GM23338 (cell line): ENCODE data around the gene ZNF230. TPM values are rescaled to one million over a fixed set of nuclear protein-coding genes. Genes with fewer than 3 reads are reported as not detected.

Experiments
- ATAC-seq: fragments of 200-7000 bp; cut with Tn5 transposase; 3 replicates; pipeline ENCODE4 v1.9.1; 2020
- DNase-seq: peaks from one replicate; pipeline ENCODE4 v3.0.0-alpha.2; 2015; ENCODE audit warnings: low spot score
- H2AFZ ChIP-seq: fragments of 200-600 bp; sonication (generic); 2 replicates; pipeline ENCODE4 v1.8.0; 2016; ENCODE audit warnings: antibody characterized with exemption, mild to moderate bottlenecking, moderate library complexity
- H3F3A ChIP-seq: fragments of 200-600 bp; sonication (generic); replicated peaks from 2 replicates; pipeline ENCODE4 v1.8.0; 2017; ENCODE audit warnings: antibody characterized with exemption, mixed run types, low read depth
- H3K27ac ChIP-seq: fragments of 200-600 bp; sonication (generic); 2 replicates; pipeline ENCODE4 v1.6.1; 2016; ENCODE audit warnings: low read depth
- H3K27me3 ChIP-seq: fragments of 200-600 bp; sonication (generic); 2 replicates; pipeline ENCODE4 v1.8.0; 2016; ENCODE audit warnings: mild to moderate bottlenecking, mixed run types, moderate library complexity; ENCODE audit not compliant: insufficient read depth
- H3K36me3 ChIP-seq: fragments of 200-600 bp; sonication (generic); 2 replicates; pipeline ENCODE4 v1.8.0; 2016; ENCODE audit warnings: mild to moderate bottlenecking; ENCODE audit not compliant: insufficient read depth
- H3K4me1 ChIP-seq: fragments of 200-600 bp; sonication (generic); 2 replicates; pipeline ENCODE4 v1.8.0; 2016; ENCODE audit warnings: mild to moderate bottlenecking, moderate library complexity; ENCODE audit not compliant: insufficient read depth
- H3K4me2 ChIP-seq: fragments of 200-600 bp; sonication (generic); 2 replicates; pipeline ENCODE4 v1.7.1; 2017; ENCODE audit warnings: mixed run types
- H3K4me3 ChIP-seq: fragments of 200-600 bp; sonication (generic); 2 replicates; pipeline ENCODE4 v1.6.1; 2016; ENCODE audit warnings: mixed run types
- H3K79me2 ChIP-seq: fragments of 200-600 bp; sonication (generic); replicated peaks from 2 replicates; pipeline ENCODE4 v1.8.0; 2017; ENCODE audit warnings: mild to moderate bottlenecking; ENCODE audit not compliant: insufficient read depth
- H3K9me2 ChIP-seq: fragments of 200-600 bp; sonication (generic); 2 replicates; pipeline ENCODE4 v1.8.0; 2017; ENCODE audit not compliant: insufficient read depth
- H4K20me1 ChIP-seq: fragments of 200-600 bp; sonication (generic); replicated peaks from 2 replicates; pipeline ENCODE4 v1.8.0; 2017; ENCODE audit warnings: mild to moderate bottlenecking; ENCODE audit not compliant: insufficient read depth
- H3K27ac Mint-ChIP-seq: 2 replicates; pipeline ENCODE4 v1.8.0; 2020; ENCODE audit warnings: inconsistent platforms, mild to moderate bottlenecking, moderate library complexity, mixed read lengths
- H3K27me3 Mint-ChIP-seq: 3 replicates; pipeline ENCODE4 v1.8.0; 2022; ENCODE audit warnings: low read depth, mild to moderate bottlenecking, moderate library complexity, mixed read lengths, inconsistent platforms; ENCODE audit not compliant: insufficient read depth, poor library complexity
- H3K36me3 Mint-ChIP-seq: 3 replicates; pipeline ENCODE4 v1.8.0; 2021; ENCODE audit warnings: low read depth, mild to moderate bottlenecking, inconsistent platforms, moderate library complexity, mixed read lengths
- H3K4me1 Mint-ChIP-seq: 3 replicates; pipeline ENCODE4 v1.8.0; 2020; ENCODE audit warnings: mild to moderate bottlenecking, inconsistent platforms, mixed read lengths
- H3K4me3 Mint-ChIP-seq: 3 replicates; pipeline ENCODE4 v1.8.0; 2021; ENCODE audit warnings: moderate library complexity, mild to moderate bottlenecking, inconsistent platforms, mixed read lengths
- H3K9me3 Mint-ChIP-seq: 3 replicates; pipeline ENCODE4 v1.8.0; 2020; ENCODE audit warnings: moderate library complexity, mild to moderate bottlenecking, inconsistent platforms, mixed read lengths
- CREB1 ChIP-seq: fragments of 250-450 bp; sonication (Bioruptor Pico); IDR thresholded peaks from 2 replicates; pipeline ENCODE4 v1.5.0; 2020; ENCODE audit warnings: low read depth, mild to moderate bottlenecking, moderate library complexity
- EZH2 ChIP-seq: fragments of 200-600 bp; sonication (generic); IDR thresholded peaks from one replicate; pipeline ENCODE4 v1.8.0; 2017; ENCODE audit warnings: antibody characterized with exemption, mild to moderate bottlenecking, low read depth; ENCODE audit not compliant: unreplicated experiment
- EZH2phosphoT487 ChIP-seq: fragments of 200-600 bp; sonication (generic); IDR thresholded peaks from one replicate; pipeline ENCODE4 v1.8.1; 2018; ENCODE audit warnings: antibody characterized with exemption; ENCODE audit not compliant: unreplicated experiment
- JUNB ChIP-seq: IDR thresholded peaks from one replicate; pipeline ENCODE4 v1.6.1; 2016; ENCODE audit warnings: antibody characterized with exemption; ENCODE audit not compliant: unreplicated experiment
- NANOG ChIP-seq: IDR thresholded peaks from 2 replicates; pipeline ENCODE4 v1.6.1; 2016; ENCODE audit warnings: antibody characterized with exemption, borderline replicate concordance
- POLR2AphosphoS5 ChIP-seq: IDR thresholded peaks from 2 replicates; pipeline ENCODE4 v1.6.1; 2016; ENCODE audit warnings: antibody characterized with exemption, low read depth
- STAT1 ChIP-seq: IDR thresholded peaks from one replicate; pipeline ENCODE4 v1.6.1; 2016; ENCODE audit warnings: antibody characterized with exemption; ENCODE audit not compliant: unreplicated experiment
- ZNF114 ChIP-seq: fragments of 250-450 bp; sonication (Bioruptor Pico); IDR thresholded peaks from 2 replicates; pipeline ENCODE4 v1.5.0; 2020; ENCODE audit warnings: mild to moderate bottlenecking, moderate library complexity
- ZNF331 ChIP-seq: fragments of 250-450 bp; sonication (Bioruptor Pico); IDR thresholded peaks from 2 replicates; pipeline ENCODE4 v1.5.0; 2020; ENCODE audit warnings: low read depth, mild to moderate bottlenecking, moderate library complexity
- polyA plus RNA-seq: library from polyadenylated mRNA; unstranded; fragments of >200 nt; fragmentation: Nextera tagmentation; extraction: Ambion mirVana; gene quantifications from 2 replicates; pipeline ENCODE4 v1.2.1, GENCODE V29; 2016
- total RNA-seq: library from RNA; depleted of rRNA; stranded (reverse); fragments of >200 nt; shearing (Covaris generic); gene quantifications from 2 replicates; pipeline ENCODE4 v1.2.3, GENCODE V29; 2014
- TF ChIP-seq, protein P1 (sequence below): IDR thresholded peaks from one replicate; pipeline ENCODE4 v1.6.1; 2018; ENCODE audit warnings: antibody characterized with exemption; ENCODE audit not compliant: unreplicated experiment
- TF ChIP-seq, protein P2 (sequence below): IDR thresholded peaks from 2 replicates; pipeline ENCODE4 v1.6.1; 2016; ENCODE audit warnings: antibody characterized with exemption
- TF ChIP-seq, protein P3 (sequence below): fragments of 250-450 bp; sonication (Bioruptor Pico); IDR thresholded peaks from 2 replicates; pipeline ENCODE4 v1.5.0; 2020; ENCODE audit warnings: mild to moderate bottlenecking, moderate library complexity
- TF ChIP-seq, protein P4 (sequence below), 2 experiments: fragments of 200-600 bp in 1 of 2; sonication (generic) in 1 of 2; conservative IDR thresholded peaks; 2 replicates each; pipeline versions ENCODE4 v1.5.1 to v1.6.1; 2016 to 2017; ENCODE audit warnings: antibody characterized with exemption in 2 of 2, low read depth in 2 of 2, mild to moderate bottlenecking in 2 of 2, moderate library complexity in 1 of 2

Gene ZNF230
- total and polyA plus RNA-seq, 2 experiments from 2014 or later = 1.8 to 2.2 TPM

DNA sequence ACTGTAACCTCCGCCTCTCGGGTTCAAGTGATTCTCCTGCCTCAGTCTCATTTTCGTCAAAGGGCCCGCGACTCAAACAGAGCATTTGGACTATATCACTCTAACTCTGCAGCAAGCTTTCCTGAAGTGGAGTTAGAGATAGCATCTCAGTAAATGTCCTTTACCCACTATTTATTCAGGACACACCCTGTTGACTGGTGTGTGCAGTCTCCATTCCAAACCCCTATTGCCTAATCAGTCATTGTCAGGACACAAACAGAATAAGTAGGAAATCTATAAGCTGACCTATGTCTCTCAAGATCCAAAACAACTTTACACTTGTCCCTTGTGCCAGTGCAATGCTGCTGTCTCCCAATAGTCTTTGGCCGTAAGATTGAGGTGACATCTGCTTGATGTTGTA, 23.9 kb downstream of the ZNF230 start:
- DNase-seq (no peak), ATAC-seq (no peak)
- peaks cover 6% of the 10 kb centered on the region; the same call in 1 of the 2 replicates for H3K79me2 ChIP-seq
- peaks cover 6% of the 10 kb centered on the region for H3K27me3 Mint-ChIP-seq
- TF ChIP-seq, protein P1, sequence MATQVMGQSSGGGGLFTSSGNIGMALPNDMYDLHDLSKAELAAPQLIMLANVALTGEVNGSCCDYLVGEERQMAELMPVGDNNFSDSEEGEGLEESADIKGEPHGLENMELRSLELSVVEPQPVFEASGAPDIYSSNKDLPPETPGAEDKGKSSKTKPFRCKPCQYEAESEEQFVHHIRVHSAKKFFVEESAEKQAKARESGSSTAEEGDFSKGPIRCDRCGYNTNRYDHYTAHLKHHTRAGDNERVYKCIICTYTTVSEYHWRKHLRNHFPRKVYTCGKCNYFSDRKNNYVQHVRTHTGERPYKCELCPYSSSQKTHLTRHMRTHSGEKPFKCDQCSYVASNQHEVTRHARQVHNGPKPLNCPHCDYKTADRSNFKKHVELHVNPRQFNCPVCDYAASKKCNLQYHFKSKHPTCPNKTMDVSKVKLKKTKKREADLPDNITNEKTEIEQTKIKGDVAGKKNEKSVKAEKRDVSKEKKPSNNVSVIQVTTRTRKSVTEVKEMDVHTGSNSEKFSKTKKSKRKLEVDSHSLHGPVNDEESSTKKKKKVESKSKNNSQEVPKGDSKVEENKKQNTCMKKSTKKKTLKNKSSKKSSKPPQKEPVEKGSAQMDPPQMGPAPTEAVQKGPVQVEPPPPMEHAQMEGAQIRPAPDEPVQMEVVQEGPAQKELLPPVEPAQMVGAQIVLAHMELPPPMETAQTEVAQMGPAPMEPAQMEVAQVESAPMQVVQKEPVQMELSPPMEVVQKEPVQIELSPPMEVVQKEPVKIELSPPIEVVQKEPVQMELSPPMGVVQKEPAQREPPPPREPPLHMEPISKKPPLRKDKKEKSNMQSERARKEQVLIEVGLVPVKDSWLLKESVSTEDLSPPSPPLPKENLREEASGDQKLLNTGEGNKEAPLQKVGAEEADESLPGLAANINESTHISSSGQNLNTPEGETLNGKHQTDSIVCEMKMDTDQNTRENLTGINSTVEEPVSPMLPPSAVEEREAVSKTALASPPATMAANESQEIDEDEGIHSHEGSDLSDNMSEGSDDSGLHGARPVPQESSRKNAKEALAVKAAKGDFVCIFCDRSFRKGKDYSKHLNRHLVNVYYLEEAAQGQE = no peak
- TF ChIP-seq EZH2 (no peak), CREB1 (CRISPR knock-in tag) (no peak), ZNF331 (CRISPR knock-in tag) (no peak), POLR2AphosphoS5 (no peak), STAT1 (no peak), ZNF114 (CRISPR knock-in tag) (no peak), EZH2phosphoT487 (no peak), NANOG (no peak), JUNB (no peak)
- TF ChIP-seq, protein P2, sequence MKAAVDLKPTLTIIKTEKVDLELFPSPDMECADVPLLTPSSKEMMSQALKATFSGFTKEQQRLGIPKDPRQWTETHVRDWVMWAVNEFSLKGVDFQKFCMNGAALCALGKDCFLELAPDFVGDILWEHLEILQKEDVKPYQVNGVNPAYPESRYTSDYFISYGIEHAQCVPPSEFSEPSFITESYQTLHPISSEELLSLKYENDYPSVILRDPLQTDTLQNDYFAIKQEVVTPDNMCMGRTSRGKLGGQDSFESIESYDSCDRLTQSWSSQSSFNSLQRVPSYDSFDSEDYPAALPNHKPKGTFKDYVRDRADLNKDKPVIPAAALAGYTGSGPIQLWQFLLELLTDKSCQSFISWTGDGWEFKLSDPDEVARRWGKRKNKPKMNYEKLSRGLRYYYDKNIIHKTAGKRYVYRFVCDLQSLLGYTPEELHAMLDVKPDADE = no peak
- TF ChIP-seq, protein P3, sequence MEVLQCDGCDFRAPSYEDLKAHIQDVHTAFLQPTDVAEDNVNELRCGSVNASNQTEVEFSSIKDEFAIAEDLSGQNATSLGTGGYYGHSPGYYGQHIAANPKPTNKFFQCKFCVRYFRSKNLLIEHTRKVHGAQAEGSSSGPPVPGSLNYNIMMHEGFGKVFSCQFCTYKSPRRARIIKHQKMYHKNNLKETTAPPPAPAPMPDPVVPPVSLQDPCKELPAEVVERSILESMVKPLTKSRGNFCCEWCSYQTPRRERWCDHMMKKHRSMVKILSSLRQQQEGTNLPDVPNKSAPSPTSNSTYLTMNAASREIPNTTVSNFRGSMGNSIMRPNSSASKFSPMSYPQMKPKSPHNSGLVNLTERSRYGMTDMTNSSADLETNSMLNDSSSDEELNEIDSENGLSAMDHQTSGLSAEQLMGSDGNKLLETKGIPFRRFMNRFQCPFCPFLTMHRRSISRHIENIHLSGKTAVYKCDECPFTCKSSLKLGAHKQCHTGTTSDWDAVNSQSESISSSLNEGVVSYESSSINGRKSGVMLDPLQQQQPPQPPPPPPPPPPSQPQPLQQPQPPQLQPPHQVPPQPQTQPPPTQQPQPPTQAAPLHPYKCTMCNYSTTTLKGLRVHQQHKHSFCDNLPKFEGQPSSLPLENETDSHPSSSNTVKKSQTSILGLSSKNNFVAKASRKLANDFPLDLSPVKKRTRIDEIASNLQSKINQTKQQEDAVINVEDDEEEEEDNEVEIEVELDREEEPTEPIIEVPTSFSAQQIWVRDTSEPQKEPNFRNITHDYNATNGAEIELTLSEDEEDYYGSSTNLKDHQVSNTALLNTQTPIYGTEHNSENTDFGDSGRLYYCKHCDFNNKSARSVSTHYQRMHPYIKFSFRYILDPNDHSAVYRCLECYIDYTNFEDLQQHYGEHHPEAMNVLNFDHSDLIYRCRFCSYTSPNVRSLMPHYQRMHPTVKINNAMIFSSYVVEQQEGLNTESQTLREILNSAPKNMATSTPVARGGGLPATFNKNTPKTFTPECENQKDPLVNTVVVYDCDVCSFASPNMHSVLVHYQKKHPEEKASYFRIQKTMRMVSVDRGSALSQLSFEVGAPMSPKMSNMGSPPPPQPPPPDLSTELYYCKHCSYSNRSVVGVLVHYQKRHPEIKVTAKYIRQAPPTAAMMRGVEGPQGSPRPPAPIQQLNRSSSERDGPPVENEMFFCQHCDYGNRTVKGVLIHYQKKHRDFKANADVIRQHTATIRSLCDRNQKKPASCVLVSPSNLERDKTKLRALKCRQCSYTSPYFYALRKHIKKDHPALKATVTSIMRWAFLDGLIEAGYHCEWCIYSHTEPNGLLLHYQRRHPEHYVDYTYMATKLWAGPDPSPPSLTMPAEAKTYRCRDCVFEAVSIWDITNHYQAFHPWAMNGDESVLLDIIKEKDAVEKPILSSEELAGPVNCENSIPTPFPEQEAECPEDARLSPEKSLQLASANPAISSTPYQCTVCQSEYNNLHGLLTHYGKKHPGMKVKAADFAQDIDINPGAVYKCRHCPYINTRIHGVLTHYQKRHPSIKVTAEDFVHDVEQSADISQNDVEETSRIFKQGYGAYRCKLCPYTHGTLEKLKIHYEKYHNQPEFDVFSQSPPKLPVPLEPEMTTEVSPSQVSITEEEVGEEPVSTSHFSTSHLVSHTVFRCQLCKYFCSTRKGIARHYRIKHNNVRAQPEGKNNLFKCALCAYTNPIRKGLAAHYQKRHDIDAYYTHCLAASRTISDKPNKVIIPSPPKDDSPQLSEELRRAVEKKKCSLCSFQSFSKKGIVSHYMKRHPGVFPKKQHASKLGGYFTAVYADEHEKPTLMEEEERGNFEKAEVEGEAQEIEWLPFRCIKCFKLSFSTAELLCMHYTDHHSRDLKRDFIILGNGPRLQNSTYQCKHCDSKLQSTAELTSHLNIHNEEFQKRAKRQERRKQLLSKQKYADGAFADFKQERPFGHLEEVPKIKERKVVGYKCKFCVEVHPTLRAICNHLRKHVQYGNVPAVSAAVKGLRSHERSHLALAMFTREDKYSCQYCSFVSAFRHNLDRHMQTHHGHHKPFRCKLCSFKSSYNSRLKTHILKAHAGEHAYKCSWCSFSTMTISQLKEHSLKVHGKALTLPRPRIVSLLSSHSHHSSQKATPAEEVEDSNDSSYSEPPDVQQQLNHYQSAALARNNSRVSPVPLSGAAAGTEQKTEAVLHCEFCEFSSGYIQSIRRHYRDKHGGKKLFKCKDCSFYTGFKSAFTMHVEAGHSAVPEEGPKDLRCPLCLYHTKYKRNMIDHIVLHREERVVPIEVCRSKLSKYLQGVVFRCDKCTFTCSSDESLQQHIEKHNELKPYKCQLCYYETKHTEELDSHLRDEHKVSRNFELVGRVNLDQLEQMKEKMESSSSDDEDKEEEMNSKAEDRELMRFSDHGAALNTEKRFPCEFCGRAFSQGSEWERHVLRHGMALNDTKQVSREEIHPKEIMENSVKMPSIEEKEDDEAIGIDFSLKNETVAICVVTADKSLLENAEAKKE (CRISPR knock-in tag) = no peak
- TF ChIP-seq, protein P4, sequence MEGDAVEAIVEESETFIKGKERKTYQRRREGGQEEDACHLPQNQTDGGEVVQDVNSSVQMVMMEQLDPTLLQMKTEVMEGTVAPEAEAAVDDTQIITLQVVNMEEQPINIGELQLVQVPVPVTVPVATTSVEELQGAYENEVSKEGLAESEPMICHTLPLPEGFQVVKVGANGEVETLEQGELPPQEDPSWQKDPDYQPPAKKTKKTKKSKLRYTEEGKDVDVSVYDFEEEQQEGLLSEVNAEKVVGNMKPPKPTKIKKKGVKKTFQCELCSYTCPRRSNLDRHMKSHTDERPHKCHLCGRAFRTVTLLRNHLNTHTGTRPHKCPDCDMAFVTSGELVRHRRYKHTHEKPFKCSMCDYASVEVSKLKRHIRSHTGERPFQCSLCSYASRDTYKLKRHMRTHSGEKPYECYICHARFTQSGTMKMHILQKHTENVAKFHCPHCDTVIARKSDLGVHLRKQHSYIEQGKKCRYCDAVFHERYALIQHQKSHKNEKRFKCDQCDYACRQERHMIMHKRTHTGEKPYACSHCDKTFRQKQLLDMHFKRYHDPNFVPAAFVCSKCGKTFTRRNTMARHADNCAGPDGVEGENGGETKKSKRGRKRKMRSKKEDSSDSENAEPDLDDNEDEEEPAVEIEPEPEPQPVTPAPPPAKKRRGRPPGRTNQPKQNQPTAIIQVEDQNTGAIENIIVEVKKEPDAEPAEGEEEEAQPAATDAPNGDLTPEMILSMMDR (conservative IDR thresholded peaks at IDR 0.05; ENCODE audit: low read depth in 2 of 2) = no peak
- H3F3A ChIP-seq = no peaks in the 10 kb centered on the region
- peaks cover 7% of the 10 kb centered on the region; the same call in 2 of the 3 replicates for H3K4me1 Mint-ChIP-seq
- no peak overlapping the region for H3K4me3 ChIP-seq
- H2AFZ ChIP-seq = no peak overlapping the region
- H3K27ac ChIP-seq = no peak overlapping the region
- H3K36me3 Mint-ChIP-seq = peaks cover 50% of the 10 kb centered on the region
- H3K4me2 ChIP-seq = no peak overlapping the region
- peak overlapping the region; percentile 99; the same call in 2 of the 3 replicates for H3K4me3 Mint-ChIP-seq
- H3K27ac Mint-ChIP-seq = no peak overlapping the region
- no peaks in the 10 kb centered on the region for H4K20me1 ChIP-seq
- no peaks in the 10 kb centered on the region for H3K27me3 ChIP-seq
- H3K9me2 ChIP-seq = no peaks in the 10 kb centered on the region
- peaks cover 23% of the 10 kb centered on the region for H3K9me3 Mint-ChIP-seq
- H3K4me1 ChIP-seq = no peaks in the 10 kb centered on the region
- peaks cover 32% of the 10 kb centered on the region for H3K36me3 ChIP-seq
